HepG2 (cell line): ENCODE results near the gene MTRR.

Experiments
- EZH2 ChIP-seq: conservative IDR thresholded peaks from 2 replicates; pipeline ENCODE4 v1.6.1; 2012; ENCODE audit warnings: mild to moderate bottlenecking, low read depth, low read length, moderate library complexity
- JUND ChIP-seq: sonication (generic); formaldehyde crosslinking; IDR thresholded peaks from 2 replicates; pipeline ENCODE4 v1.8.0; 2022; ENCODE audit warnings: mild to moderate bottlenecking, missing genetic modification reagents
- NR2C2 ChIP-seq: sonication (generic); formaldehyde crosslinking; IDR thresholded peaks from 2 replicates; pipeline ENCODE4 v1.4.0; 2020; ENCODE audit warnings: missing genetic modification reagents, mild to moderate bottlenecking, moderate library complexity, borderline replicate concordance
- POLR2A ChIP-seq, 2 experiments: IDR thresholded peaks; 2 replicates each; pipeline ENCODE4 v1.6.1; 2011; ENCODE audit warnings: low read depth in 2 of 2, low read length in 2 of 2, mild to moderate bottlenecking in 1 of 2, moderate library complexity in 1 of 2; ENCODE audit not compliant: insufficient read depth in 1 of 2
- TAF1 ChIP-seq: sonication (generic); formaldehyde crosslinking; IDR thresholded peaks from 2 replicates; pipeline ENCODE4 v1.4.0; 2020; ENCODE audit warnings: missing genetic modification reagents
- TBL1XR1 ChIP-seq: fragments of 150-350 bp; IDR thresholded peaks from 2 replicates; pipeline ENCODE4 v1.6.1; 2014; ENCODE audit warnings: borderline replicate concordance, low read length; ENCODE audit not compliant: partially characterized antibody
- TF ChIP-seq, protein P1 (sequence below): IDR thresholded peaks from 2 replicates; pipeline ENCODE4 v1.6.1; 2016; ENCODE audit warnings: low read depth, control low read depth
- TF ChIP-seq, protein P2 (sequence below), 2 experiments: IDR thresholded peaks; 2 replicates each; pipeline ENCODE4 v1.6.1; 2011 to 2012; ENCODE audit warnings: low read length in 2 of 2, borderline replicate concordance in 1 of 2, low read depth in 1 of 2, mild to moderate bottlenecking in 1 of 2, moderate library complexity in 1 of 2
- TF ChIP-seq, protein P3 (sequence below): sonication (generic); formaldehyde crosslinking; IDR thresholded peaks from 2 replicates; pipeline ENCODE4 v1.4.0; 2020; ENCODE audit warnings: missing genetic modification reagents
- TF ChIP-seq, protein P4 (sequence below): IDR thresholded peaks from 2 replicates; pipeline ENCODE4 v1.6.1; 2012; ENCODE audit warnings: inconsistent platforms
- TF ChIP-seq, protein P5 (sequence below): sonication (generic); formaldehyde crosslinking; IDR thresholded peaks from 2 replicates; pipeline ENCODE4 v1.5.0; 2020; ENCODE audit warnings: mild to moderate bottlenecking, missing genetic modification reagents, moderate library complexity
- TF ChIP-seq, protein P6 (sequence below): IDR thresholded peaks from 2 replicates; pipeline ENCODE4 v1.6.1; 2016; ENCODE audit warnings: mild to moderate bottlenecking, missing biosample characterization, missing genetic modification reagents
- TF ChIP-seq, protein P7 (sequence below): sonication (generic); formaldehyde crosslinking; IDR thresholded peaks from 2 replicates; pipeline ENCODE4 v1.4.0; 2020; ENCODE audit warnings: missing genetic modification reagents, borderline replicate concordance

DNA sequence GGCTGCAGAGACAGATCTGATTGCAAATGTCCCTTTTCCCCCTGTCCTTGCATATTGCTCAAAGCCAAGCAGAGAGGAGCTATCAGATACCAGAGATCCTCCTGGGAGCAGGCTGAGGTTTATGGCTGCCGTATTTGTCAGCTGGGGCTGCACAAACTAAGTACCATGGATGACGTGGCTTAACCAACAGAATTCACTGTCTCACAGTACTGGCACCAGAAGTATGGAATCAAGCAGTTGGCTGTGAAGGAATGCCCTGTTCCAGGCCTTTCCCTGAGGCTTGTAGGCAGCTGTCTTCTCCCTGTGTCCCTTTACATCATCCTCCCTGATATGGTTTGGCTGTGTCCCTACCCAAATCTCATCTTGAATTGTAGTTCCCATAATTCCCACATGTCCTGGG is 20.7 kb upstream of the MTRR start:
- TF ChIP-seq, protein P1, sequence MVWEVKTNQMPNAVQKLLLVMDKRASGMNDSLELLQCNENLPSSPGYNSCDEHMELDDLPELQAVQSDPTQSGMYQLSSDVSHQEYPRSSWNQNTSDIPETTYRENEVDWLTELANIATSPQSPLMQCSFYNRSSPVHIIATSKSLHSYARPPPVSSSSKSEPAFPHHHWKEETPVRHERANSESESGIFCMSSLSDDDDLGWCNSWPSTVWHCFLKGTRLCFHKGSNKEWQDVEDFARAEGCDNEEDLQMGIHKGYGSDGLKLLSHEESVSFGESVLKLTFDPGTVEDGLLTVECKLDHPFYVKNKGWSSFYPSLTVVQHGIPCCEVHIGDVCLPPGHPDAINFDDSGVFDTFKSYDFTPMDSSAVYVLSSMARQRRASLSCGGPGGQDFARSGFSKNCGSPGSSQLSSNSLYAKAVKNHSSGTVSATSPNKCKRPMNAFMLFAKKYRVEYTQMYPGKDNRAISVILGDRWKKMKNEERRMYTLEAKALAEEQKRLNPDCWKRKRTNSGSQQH (CRISPR knock-in tag): no peak
- TF ChIP-seq, protein P2, sequence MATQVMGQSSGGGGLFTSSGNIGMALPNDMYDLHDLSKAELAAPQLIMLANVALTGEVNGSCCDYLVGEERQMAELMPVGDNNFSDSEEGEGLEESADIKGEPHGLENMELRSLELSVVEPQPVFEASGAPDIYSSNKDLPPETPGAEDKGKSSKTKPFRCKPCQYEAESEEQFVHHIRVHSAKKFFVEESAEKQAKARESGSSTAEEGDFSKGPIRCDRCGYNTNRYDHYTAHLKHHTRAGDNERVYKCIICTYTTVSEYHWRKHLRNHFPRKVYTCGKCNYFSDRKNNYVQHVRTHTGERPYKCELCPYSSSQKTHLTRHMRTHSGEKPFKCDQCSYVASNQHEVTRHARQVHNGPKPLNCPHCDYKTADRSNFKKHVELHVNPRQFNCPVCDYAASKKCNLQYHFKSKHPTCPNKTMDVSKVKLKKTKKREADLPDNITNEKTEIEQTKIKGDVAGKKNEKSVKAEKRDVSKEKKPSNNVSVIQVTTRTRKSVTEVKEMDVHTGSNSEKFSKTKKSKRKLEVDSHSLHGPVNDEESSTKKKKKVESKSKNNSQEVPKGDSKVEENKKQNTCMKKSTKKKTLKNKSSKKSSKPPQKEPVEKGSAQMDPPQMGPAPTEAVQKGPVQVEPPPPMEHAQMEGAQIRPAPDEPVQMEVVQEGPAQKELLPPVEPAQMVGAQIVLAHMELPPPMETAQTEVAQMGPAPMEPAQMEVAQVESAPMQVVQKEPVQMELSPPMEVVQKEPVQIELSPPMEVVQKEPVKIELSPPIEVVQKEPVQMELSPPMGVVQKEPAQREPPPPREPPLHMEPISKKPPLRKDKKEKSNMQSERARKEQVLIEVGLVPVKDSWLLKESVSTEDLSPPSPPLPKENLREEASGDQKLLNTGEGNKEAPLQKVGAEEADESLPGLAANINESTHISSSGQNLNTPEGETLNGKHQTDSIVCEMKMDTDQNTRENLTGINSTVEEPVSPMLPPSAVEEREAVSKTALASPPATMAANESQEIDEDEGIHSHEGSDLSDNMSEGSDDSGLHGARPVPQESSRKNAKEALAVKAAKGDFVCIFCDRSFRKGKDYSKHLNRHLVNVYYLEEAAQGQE (IDR thresholded peaks at IDR 0.05; ENCODE audit: borderline replicate concordance in 1 of 2, low read depth in 1 of 2, low read length in 2 of 2): no peak
- TF ChIP-seq, protein P3, sequence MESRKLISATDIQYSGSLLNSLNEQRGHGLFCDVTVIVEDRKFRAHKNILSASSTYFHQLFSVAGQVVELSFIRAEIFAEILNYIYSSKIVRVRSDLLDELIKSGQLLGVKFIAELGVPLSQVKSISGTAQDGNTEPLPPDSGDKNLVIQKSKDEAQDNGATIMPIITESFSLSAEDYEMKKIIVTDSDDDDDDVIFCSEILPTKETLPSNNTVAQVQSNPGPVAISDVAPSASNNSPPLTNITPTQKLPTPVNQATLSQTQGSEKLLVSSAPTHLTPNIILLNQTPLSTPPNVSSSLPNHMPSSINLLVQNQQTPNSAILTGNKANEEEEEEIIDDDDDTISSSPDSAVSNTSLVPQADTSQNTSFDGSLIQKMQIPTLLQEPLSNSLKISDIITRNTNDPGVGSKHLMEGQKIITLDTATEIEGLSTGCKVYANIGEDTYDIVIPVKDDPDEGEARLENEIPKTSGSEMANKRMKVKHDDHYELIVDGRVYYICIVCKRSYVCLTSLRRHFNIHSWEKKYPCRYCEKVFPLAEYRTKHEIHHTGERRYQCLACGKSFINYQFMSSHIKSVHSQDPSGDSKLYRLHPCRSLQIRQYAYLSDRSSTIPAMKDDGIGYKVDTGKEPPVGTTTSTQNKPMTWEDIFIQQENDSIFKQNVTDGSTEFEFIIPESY (CRISPR knock-in tag): no peak
- TF ChIP-seq TAF1 (CRISPR knock-in tag) (no peak), EZH2 (no peak), POLR2A (IDR thresholded peaks at IDR 0.05; ENCODE audit: insufficient read depth in 1 of 2, low read depth in 2 of 2, low read length in 2 of 2) (no peak), TBL1XR1 (no peak), NR2C2 (CRISPR knock-in tag) (no peak), JUND (CRISPR knock-in tag) (no peak)
- TF ChIP-seq, protein P4, sequence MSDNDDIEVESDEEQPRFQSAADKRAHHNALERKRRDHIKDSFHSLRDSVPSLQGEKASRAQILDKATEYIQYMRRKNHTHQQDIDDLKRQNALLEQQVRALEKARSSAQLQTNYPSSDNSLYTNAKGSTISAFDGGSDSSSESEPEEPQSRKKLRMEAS: no peak
- TF ChIP-seq, protein P5, sequence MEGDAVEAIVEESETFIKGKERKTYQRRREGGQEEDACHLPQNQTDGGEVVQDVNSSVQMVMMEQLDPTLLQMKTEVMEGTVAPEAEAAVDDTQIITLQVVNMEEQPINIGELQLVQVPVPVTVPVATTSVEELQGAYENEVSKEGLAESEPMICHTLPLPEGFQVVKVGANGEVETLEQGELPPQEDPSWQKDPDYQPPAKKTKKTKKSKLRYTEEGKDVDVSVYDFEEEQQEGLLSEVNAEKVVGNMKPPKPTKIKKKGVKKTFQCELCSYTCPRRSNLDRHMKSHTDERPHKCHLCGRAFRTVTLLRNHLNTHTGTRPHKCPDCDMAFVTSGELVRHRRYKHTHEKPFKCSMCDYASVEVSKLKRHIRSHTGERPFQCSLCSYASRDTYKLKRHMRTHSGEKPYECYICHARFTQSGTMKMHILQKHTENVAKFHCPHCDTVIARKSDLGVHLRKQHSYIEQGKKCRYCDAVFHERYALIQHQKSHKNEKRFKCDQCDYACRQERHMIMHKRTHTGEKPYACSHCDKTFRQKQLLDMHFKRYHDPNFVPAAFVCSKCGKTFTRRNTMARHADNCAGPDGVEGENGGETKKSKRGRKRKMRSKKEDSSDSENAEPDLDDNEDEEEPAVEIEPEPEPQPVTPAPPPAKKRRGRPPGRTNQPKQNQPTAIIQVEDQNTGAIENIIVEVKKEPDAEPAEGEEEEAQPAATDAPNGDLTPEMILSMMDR (CRISPR knock-in tag): no peak
- TF ChIP-seq, protein P6, sequence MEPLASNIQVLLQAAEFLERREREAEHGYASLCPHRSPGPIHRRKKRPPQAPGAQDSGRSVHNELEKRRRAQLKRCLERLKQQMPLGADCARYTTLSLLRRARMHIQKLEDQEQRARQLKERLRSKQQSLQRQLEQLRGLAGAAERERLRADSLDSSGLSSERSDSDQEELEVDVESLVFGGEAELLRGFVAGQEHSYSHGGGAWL (CRISPR knock-in tag): no peak
- TF ChIP-seq, protein P7, sequence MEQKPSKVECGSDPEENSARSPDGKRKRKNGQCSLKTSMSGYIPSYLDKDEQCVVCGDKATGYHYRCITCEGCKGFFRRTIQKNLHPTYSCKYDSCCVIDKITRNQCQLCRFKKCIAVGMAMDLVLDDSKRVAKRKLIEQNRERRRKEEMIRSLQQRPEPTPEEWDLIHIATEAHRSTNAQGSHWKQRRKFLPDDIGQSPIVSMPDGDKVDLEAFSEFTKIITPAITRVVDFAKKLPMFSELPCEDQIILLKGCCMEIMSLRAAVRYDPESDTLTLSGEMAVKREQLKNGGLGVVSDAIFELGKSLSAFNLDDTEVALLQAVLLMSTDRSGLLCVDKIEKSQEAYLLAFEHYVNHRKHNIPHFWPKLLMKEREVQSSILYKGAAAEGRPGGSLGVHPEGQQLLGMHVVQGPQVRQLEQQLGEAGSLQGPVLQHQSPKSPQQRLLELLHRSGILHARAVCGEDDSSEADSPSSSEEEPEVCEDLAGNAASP (CRISPR knock-in tag): no peak
